Tibial artery (tissue), 4 donors: ENCODE data around the gene CLTA.

ENCODE experiments used
- DNase-seq, 2 donors: peaks; one replicate each; pipeline ENCODE4 v3.0.0-alpha.2; 2019
- H3K27ac ChIP-seq, 2 donors: fragments of 200-600 bp; sonication (generic) in 1 of 2; 1 replicate in 1 of 2; 2 replicates in 1 of 2; pipeline ENCODE4 v1.5.1; 2018 to 2019; ENCODE audit warnings: mild to moderate bottlenecking in 1 of 2
- H3K27me3 ChIP-seq, 2 donors: fragments of 200-600 bp; sonication (generic) in 1 of 2; one replicate each; pipeline versions ENCODE4 v1.5.1 to v1.6.0; 2016 to 2019
- H3K36me3 ChIP-seq, 3 donors: fragments of 200-600 bp; sonication (generic) in 2 of 3; one replicate each; pipeline ENCODE4 v1.5.1; 2016 to 2019; ENCODE audit warnings: mild to moderate bottlenecking in 2 of 3
- H3K4me1 ChIP-seq, 4 donors: fragments of 200-600 bp; sonication (generic) in 2 of 4; 1 replicate in 3 of 4; 2 replicates in 1 of 4; pipeline ENCODE4 v1.5.1; 2016 to 2019
- H3K4me3 ChIP-seq, 2 donors: fragments of 200-600 bp; sonication (generic) in 1 of 2; 1 replicate in 1 of 2; 2 replicates in 1 of 2; pipeline ENCODE4 v1.5.1; 2018 to 2019; ENCODE audit warnings: mild to moderate bottlenecking in 2 of 2
- H3K9me3 ChIP-seq, 3 donors: fragments of 200-600 bp; sonication (generic) in 1 of 3; one replicate each; pipeline ENCODE4 v1.5.1; 2016 to 2019
- CTCF ChIP-seq, 2 experiments: fragments of 200-600 bp in 1 of 2; fragments of 450-650 bp in 1 of 2; IDR thresholded peaks; one replicate each; pipeline ENCODE4 v1.5.1; 2017 to 2019; ENCODE audit warnings: antibody characterized with exemption in 2 of 2, mild to moderate bottlenecking in 1 of 2, moderate library complexity in 1 of 2
- intact Hi-C: fragments of 100-400 bp; cut with DNase I; formaldehyde crosslinking; loops from one replicate; pipeline ENCODE4 v1.15.0; 2023; ENCODE audit warnings: low total_unique reads

The CLTA gene

GRCh38 chr9:36149197-36149596 lies 41.5 kb upstream of the CLTA start:
- Histone ChIP-seq H3K27ac (peak overlapping the region; percentile 79 to 80), H3K4me3 (no peak overlapping the region), H3K4me1 (peaks cover 0 to 43% (median 26%) of the 10 kb centered on the region in 4 donors), H3K27me3 (no peaks in the 10 kb centered on the region), H3K9me3 (no peaks in the 10 kb centered on the region), H3K36me3 (peaks cover 0 to 17% (median 0%) of the 10 kb centered on the region in 3 donors)
- TF ChIP-seq CTCF (IDR thresholded peaks at IDR 0.05) = no peak
- intact Hi-C loops = no loop called here
- DNase-seq = peak; percentile 52 to 74

GRCh38 chr9:36150574-36151315 lies 40.0 kb upstream of the CLTA start:
- Histone ChIP-seq H3K4me1 (peaks cover 0 to 53% (median 29%) of the 10 kb centered on the region in 4 donors), H3K36me3 (peaks cover 0 to 17% (median 0%) of the 10 kb centered on the region in 3 donors), H3K27ac (no peak overlapping the region), H3K4me3 (no peak overlapping the region), H3K27me3 (no peaks in the 10 kb centered on the region), H3K9me3 (no peaks in the 10 kb centered on the region)
- intact Hi-C loops = no loop called here
- no peak for TF ChIP-seq CTCF (IDR thresholded peaks at IDR 0.05)
- DNase-seq = no peak

- no peak for TF ChIP-seq CTCF (IDR thresholded peaks at IDR 0.05)
- no peak overlapping the region for H3K27ac ChIP-seq
- peak; percentile 54 to 77 for DNase-seq
- H3K4me3 ChIP-seq = no peak overlapping the region
- H3K27me3 ChIP-seq = no peaks in the 10 kb centered on the region
- intact Hi-C loops = no loop called here
- H3K4me1 ChIP-seq = peaks cover 0 to 53% (median 29%) of the 10 kb centered on the region in 4 donors
- peaks cover 0 to 20% (median 3%) of the 10 kb centered on the region in 3 donors for H3K36me3 ChIP-seq
- no peaks in the 10 kb centered on the region for H3K9me3 ChIP-seq
These were observed 39.2 kb upstream of the CLTA start for GRCh38 chr9:36151316-36152210.

DNA sequence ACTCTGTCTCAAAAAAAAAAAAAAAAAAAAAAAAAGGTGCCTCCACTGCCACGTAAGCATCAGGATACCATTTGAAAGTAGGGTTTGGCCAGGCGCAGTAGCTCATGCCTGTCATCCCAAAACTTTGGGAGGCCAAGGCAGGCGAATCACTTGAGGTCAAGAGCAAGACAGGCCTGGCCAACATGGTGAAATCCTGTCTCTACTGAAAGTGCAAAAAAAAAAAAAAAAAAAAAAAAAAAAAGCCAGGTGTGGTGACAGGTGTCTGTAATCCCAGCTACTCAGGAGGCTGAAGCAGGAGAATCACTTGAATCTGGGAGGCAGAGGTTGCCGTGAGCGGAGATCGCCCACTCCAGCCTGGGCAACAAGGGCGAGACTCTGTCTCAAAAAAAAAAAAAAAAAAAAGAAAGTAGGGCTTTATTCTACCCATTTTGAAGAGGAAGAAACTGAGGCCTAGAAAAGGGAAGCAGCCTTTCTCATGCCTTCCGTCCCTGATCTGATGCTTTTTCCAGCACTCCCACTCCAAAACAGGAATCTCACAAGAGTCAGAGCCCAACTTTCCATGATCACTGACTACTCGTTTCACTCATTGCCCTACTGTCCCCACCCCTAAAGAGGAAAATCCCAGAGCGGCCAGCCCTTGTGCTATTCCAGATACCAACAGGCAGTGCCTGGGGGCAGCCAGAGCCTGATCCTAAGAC lies 37.8 kb upstream of the CLTA start:
- H3K4me3 ChIP-seq = no peak overlapping the region
- intact Hi-C loops = no loop called here
- DNase-seq = no peak
- no peaks in the 10 kb centered on the region for H3K27me3 ChIP-seq
- peaks cover 0 to 44% (median 23%) of the 10 kb centered on the region in 4 donors for H3K4me1 ChIP-seq
- TF ChIP-seq CTCF (IDR thresholded peaks at IDR 0.05) = no peak
- H3K36me3 ChIP-seq = peaks cover 0 to 21% (median 4%) of the 10 kb centered on the region in 3 donors
- no peaks in the 10 kb centered on the region for H3K9me3 ChIP-seq
- peak overlapping the region in 1 of 2 donors; percentile 77 for H3K27ac ChIP-seq

GRCh38 chr9:36153746-36154145 lies 37.0 kb upstream of the CLTA start:
- intact Hi-C loops = no loop called here
- no peak for TF ChIP-seq CTCF (IDR thresholded peaks at IDR 0.05)
- no peak for DNase-seq
- peaks cover 0 to 21% (median 4%) of the 10 kb centered on the region in 3 donors for H3K36me3 ChIP-seq
- peak overlapping the region; percentile 61 to 77 for H3K27ac ChIP-seq
- peaks cover 0 to 41% (median 17%) of the 10 kb centered on the region in 4 donors for H3K4me1 ChIP-seq
- no peaks in the 10 kb centered on the region for H3K9me3 ChIP-seq
- H3K4me3 ChIP-seq = no peak overlapping the region
- H3K27me3 ChIP-seq = no peaks in the 10 kb centered on the region
